Mesenteric fat pad (tissue), 1 donor: ENCODE measurements around the gene PEX7. TPM values are rescaled to one million over a fixed set of nuclear protein-coding genes. Genes with fewer than 3 reads are reported as not detected.
"Not testable (repeated sequence)": the region's sequence is repeated elsewhere in the genome, so short reads cannot be mapped to it uniquely, and the experiment has no call there.

Experiments used
- DNase-seq: peaks from one replicate; pipeline ENCODE4 v3.0.0-alpha.2; 2020; ENCODE audit warnings: low spot score
- total RNA-seq: library from RNA; stranded (reverse); fragmentation: NEBNext Ultra II Directional; extraction: Animal tissue kit (Norgen Biotek cat#: 25700); gene quantifications from one replicate; pipeline ENCODE4 v1.2.1, GENCODE V29; 2021
- donor health status: DM: yes; HTN: yes; CAD: no.

Gene PEX7
- total RNA-seq, 1 donor from 2014 or later, result 5.3 TPM

GRCh38 chr6:136840276-136841001, 18.0 kb downstream of the PEX7 start:
- DNase-seq, result no peak

- no peak for DNase-seq
Observed at GRCh38 chr6:136843210-136843609, 20.8 kb downstream of the PEX7 start.

GRCh38 chr6:136846046-136846445, 23.7 kb downstream of the PEX7 start:
- DNase-seq, result no peak

- not testable (repeated sequence) for DNase-seq
Observed at GRCh38 chr6:136846477-136846876, 24.1 kb downstream of the PEX7 start.

GRCh38 chr6:136849979-136850563, 27.7 kb downstream of the PEX7 start:
- DNase-seq, result not testable (repeated sequence)

GRCh38 chr6:136859430-136859829, 37.0 kb downstream of the PEX7 start:
- no peak for DNase-seq

GRCh38 chr6:136860043-136860442, 37.7 kb downstream of the PEX7 start:
- no peak for DNase-seq

GRCh38 chr6:136862662-136863061, 40.3 kb downstream of the PEX7 start:
- DNase-seq, result no peak

- no peak for DNase-seq
Observed at GRCh38 chr6:136863752-136864151, 41.4 kb downstream of the PEX7 start.

GRCh38 chr6:136864676-136865075, 42.3 kb downstream of the PEX7 start:
- no peak for DNase-seq

GRCh38 chr6:136866872-136867416, 44.6 kb downstream of the PEX7 start:
- DNase-seq, result no peak

- DNase-seq, result no peak
Observed at GRCh38 chr6:136869451-136869850, 47.1 kb downstream of the PEX7 start.

GRCh38 chr6:136873748-136874147, 51.4 kb downstream of the PEX7 start:
- DNase-seq, result no peak

- DNase-seq, result not testable (repeated sequence)
Observed at GRCh38 chr6:136876469-136876868, 54.1 kb downstream of the PEX7 start.

- DNase-seq, result no peak
Observed at GRCh38 chr6:136880748-136881460, 58.5 kb downstream of the PEX7 start.

- no peak for DNase-seq
Observed at GRCh38 chr6:136886091-136886490, 63.7 kb downstream of the PEX7 start.

GRCh38 chr6:136887953-136888352, 65.6 kb downstream of the PEX7 start:
- DNase-seq, result no peak

GRCh38 chr6:136889271-136890193, 67.1 kb downstream of the PEX7 start:
- no peak for DNase-seq

GRCh38 chr6:136890194-136890839, 67.9 kb downstream of the PEX7 start:
- no peak for DNase-seq

- DNase-seq, result no peak
Observed at GRCh38 chr6:136890986-136891385, 68.6 kb downstream of the PEX7 start.
